ENCODE measurements around the gene BTBD9. TPM values are rescaled to one million over a fixed set of nuclear protein-coding genes. Genes with fewer than 3 reads are reported as not detected.

The BTBD9 gene
- total RNA-seq, 1 experiment from 2014 or later = 19.4 TPM

DNA sequence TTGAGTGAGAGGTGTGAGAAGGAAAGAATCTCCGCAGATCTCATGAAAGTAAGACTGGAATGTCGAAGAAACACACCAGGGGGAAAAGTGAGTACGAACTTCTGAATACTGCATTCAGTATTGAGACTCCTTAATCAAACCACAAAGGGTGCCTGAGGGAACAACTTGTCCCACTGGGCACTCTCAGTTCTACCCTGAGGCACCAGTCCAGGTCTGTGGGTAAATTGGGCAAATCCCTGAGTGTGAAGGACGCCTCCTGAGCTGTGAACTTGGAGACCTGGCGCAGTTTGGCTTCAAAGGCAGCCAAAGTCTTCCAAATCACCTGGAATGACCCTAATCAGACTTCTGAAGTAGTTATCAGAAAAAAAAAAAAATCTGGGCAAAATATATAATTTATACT lies 329.7 kb downstream of the BTBD9 start:
- CTCF ChIA-PET = interaction anchor here (0.7 kb wide), 1 partner anchor 206 kb away, joined by 3 read pairs; no protein-coding TSS in a partner anchor
- no TSS peak for BruUV-seq (replicated peaks)
- H3K4me3 Mint-ChIP-seq (ENCODE audit: low read depth, unreplicated experiment) = no peak overlapping the region
- H3K4me1 Mint-ChIP-seq (ENCODE audit: low read depth, unreplicated experiment) = no peaks in the 10 kb centered on the region
- intact Hi-C loops (cut with micrococcal nuclease; ENCODE audit: unreplicated experiment) = no loop called here
- no peak overlapping the region for H3K27ac Mint-ChIP-seq (ENCODE audit: unreplicated experiment)
- H3K9me3 Mint-ChIP-seq (ENCODE audit: low read depth, unreplicated experiment) = no peaks in the 10 kb centered on the region
- no peaks in the 10 kb centered on the region for H3K27me3 Mint-ChIP-seq (ENCODE audit: unreplicated experiment)
- H3K36me3 Mint-ChIP-seq (ENCODE audit: insufficient read depth, unreplicated experiment) = no peaks in the 10 kb centered on the region
- no peak for DNase-seq
- TF ChIP-seq, protein P1, sequence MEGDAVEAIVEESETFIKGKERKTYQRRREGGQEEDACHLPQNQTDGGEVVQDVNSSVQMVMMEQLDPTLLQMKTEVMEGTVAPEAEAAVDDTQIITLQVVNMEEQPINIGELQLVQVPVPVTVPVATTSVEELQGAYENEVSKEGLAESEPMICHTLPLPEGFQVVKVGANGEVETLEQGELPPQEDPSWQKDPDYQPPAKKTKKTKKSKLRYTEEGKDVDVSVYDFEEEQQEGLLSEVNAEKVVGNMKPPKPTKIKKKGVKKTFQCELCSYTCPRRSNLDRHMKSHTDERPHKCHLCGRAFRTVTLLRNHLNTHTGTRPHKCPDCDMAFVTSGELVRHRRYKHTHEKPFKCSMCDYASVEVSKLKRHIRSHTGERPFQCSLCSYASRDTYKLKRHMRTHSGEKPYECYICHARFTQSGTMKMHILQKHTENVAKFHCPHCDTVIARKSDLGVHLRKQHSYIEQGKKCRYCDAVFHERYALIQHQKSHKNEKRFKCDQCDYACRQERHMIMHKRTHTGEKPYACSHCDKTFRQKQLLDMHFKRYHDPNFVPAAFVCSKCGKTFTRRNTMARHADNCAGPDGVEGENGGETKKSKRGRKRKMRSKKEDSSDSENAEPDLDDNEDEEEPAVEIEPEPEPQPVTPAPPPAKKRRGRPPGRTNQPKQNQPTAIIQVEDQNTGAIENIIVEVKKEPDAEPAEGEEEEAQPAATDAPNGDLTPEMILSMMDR (IDR thresholded peaks at IDR 0.05; ENCODE audit: unreplicated experiment) = no peak

DNA sequence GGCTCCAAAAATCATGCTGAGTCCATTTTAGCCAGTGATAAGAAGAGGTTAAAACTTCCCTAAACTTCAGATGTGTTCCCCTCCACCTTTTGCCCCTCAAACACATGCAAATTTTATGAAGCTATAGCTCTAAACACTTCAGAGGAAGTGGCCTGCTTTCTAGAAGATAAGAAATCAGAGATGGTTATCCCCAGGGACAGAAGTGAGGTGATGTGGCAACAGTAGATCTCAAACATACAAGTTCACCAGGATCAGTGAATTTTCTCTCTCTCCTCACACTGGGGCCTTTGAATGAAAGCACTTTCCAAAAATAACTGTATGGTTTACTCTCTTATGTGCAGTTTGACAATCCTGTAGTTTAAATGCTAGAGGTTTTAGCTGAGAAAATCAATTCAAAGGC lies 332.0 kb downstream of the BTBD9 start:
- Mint-ChIP-seq H3K36me3 (ENCODE audit: insufficient read depth, unreplicated experiment) (no peaks in the 10 kb centered on the region), H3K4me1 (ENCODE audit: low read depth, unreplicated experiment) (no peaks in the 10 kb centered on the region), H3K27ac (ENCODE audit: unreplicated experiment) (no peak overlapping the region), H3K9me3 (ENCODE audit: low read depth, unreplicated experiment) (no peaks in the 10 kb centered on the region), H3K4me3 (ENCODE audit: low read depth, unreplicated experiment) (no peak overlapping the region), H3K27me3 (ENCODE audit: unreplicated experiment) (no peaks in the 10 kb centered on the region)
- DNase-seq = no peak
- TF ChIP-seq, protein P1 (IDR thresholded peaks at IDR 0.05; ENCODE audit: unreplicated experiment) = no peak
- CTCF ChIA-PET = no interaction called here
- intact Hi-C loops (cut with micrococcal nuclease; ENCODE audit: unreplicated experiment) = no loop called here
- no TSS peak for BruUV-seq (replicated peaks)

DNA sequence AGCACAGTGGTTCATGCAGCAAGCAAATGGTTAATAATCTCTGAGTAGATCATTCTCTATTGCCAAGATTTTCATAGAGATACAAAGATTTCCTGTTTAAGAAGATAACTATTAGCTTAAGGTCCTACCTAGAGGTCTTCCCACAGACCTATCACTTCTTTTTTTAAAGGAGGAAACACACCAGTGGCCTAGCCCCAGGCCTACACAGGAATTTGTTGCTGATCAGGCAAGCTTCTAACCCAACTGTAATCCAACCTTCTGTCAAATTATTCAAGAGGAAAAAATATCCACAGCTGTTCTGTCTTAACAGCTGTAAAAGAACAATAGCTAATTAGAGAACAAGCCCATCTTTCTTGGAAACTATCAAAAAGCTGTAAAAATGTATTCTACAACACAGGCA lies 332.8 kb downstream of the BTBD9 start:
- Mint-ChIP-seq H3K36me3 (ENCODE audit: insufficient read depth, unreplicated experiment) (no peaks in the 10 kb centered on the region), H3K9me3 (ENCODE audit: low read depth, unreplicated experiment) (no peaks in the 10 kb centered on the region), H3K27ac (ENCODE audit: unreplicated experiment) (no peak overlapping the region), H3K4me1 (ENCODE audit: low read depth, unreplicated experiment) (no peaks in the 10 kb centered on the region), H3K27me3 (ENCODE audit: unreplicated experiment) (no peaks in the 10 kb centered on the region), H3K4me3 (ENCODE audit: low read depth, unreplicated experiment) (no peak overlapping the region)
- TF ChIP-seq, protein P1 (IDR thresholded peaks at IDR 0.05; ENCODE audit: unreplicated experiment) = no peak
- DNase-seq = no peak
- BruUV-seq (replicated peaks) = no TSS peak
- intact Hi-C loops (cut with micrococcal nuclease; ENCODE audit: unreplicated experiment) = no loop called here
- CTCF ChIA-PET = interaction anchor here (0.6 kb wide), 1 partner anchor 487 kb away, joined by 4 read pairs; no protein-coding TSS in a partner anchor

DNA sequence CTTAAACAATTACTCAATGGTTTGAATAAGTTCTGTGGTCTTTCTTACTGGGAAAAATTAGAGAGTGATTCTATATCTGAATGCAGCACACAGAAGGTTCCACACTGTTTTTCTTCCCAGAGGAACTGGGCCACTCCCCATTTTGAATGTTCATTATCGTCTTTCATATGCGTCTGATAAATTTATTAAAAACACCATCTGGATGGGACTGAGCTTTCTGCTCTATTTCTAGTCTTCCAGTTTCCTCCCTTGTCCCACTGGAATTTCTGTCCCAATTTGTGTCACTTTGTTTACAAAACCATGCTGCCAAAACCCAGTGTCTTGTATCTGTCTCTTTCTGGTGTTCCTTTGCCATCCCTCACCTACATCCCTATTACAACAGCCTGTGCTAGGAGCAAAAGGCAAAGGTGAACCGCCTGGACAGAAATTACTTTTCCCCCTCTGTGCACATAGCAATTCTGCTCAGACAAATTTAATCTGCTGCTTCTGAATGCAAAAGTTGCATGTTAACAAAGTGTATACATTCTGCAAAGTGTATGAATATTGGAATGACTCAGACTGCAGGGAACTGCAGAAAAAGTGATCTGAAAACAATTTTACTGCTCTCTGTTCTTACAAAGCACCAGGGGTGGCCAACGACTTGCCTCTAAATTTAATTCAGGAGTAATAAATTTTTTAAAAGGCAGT lies 333.6 kb downstream of the BTBD9 start:
- Mint-ChIP-seq H3K4me1 (ENCODE audit: low read depth, unreplicated experiment) (no peaks in the 10 kb centered on the region), H3K4me3 (ENCODE audit: low read depth, unreplicated experiment) (no peak overlapping the region), H3K36me3 (ENCODE audit: insufficient read depth, unreplicated experiment) (no peaks in the 10 kb centered on the region), H3K27me3 (ENCODE audit: unreplicated experiment) (no peaks in the 10 kb centered on the region), H3K27ac (ENCODE audit: unreplicated experiment) (no peak overlapping the region), H3K9me3 (ENCODE audit: low read depth, unreplicated experiment) (peaks cover 4% of the 10 kb centered on the region)
- no peak for DNase-seq
- no TSS peak for BruUV-seq (replicated peaks)
- intact Hi-C loops (cut with micrococcal nuclease; ENCODE audit: unreplicated experiment) = no loop called here
- TF ChIP-seq, protein P1 (IDR thresholded peaks at IDR 0.05; ENCODE audit: unreplicated experiment) = no peak
- CTCF ChIA-PET = no interaction called here

Data from Calu3 (cell line).